GM23248 (cell line): ENCODE results near the gene URAD. TPM values are rescaled to one million over a fixed set of nuclear protein-coding genes. Genes with fewer than 3 reads are reported as not detected.

Source experiments
- DNase-seq: peaks from one replicate; pipeline ENCODE4 v3.0.0-alpha.2; 2015
- H2AFZ ChIP-seq: fragments of 200-600 bp; sonication (generic); 2 replicates; pipeline ENCODE4 v1.6.1; 2016; ENCODE audit warnings: antibody characterized with exemption
- H3F3A ChIP-seq: fragments of 200-600 bp; sonication (generic); 2 replicates; pipeline ENCODE4 v1.6.1; 2016; ENCODE audit warnings: mild to moderate bottlenecking, antibody characterized with exemption, mixed run types; ENCODE audit not compliant: insufficient read depth
- H3K27ac ChIP-seq: fragments of 200-600 bp; sonication (generic); 2 replicates; pipeline ENCODE4 v1.5.1; 2016; ENCODE audit warnings: mild to moderate bottlenecking
- H3K27me3 ChIP-seq: fragments of 200-600 bp; sonication (generic); replicated peaks from 2 replicates; pipeline ENCODE4 v1.6.1; 2016; ENCODE audit warnings: mild to moderate bottlenecking; ENCODE audit not compliant: insufficient read depth
- H3K36me3 ChIP-seq: fragments of 200-600 bp; sonication (generic); 2 replicates; pipeline ENCODE4 v1.6.1; 2016; ENCODE audit warnings: low read depth, mild to moderate bottlenecking
- H3K4me1 ChIP-seq: fragments of 200-600 bp; sonication (generic); 2 replicates; pipeline ENCODE4 v1.6.1; 2016; ENCODE audit warnings: mild to moderate bottlenecking; ENCODE audit not compliant: insufficient read depth
- H3K4me2 ChIP-seq: fragments of 200-600 bp; sonication (generic); one replicate; pipeline ENCODE4 v1.6.1; 2016; ENCODE audit warnings: mild to moderate bottlenecking; ENCODE audit not compliant: unreplicated experiment
- H3K4me3 ChIP-seq: fragments of 200-600 bp; sonication (generic); 2 replicates; pipeline ENCODE4 v1.5.1; 2016; ENCODE audit warnings: mild to moderate bottlenecking
- H3K79me2 ChIP-seq: fragments of 200-600 bp; sonication (generic); 2 replicates; pipeline ENCODE4 v1.6.1; 2016; ENCODE audit warnings: mild to moderate bottlenecking; ENCODE audit not compliant: insufficient read depth
- H3K9ac ChIP-seq: fragments of 200-600 bp; sonication (generic); 2 replicates; pipeline ENCODE4 v1.6.1; 2016; ENCODE audit warnings: mild to moderate bottlenecking
- H3K9me2 ChIP-seq: fragments of 200-600 bp; sonication (generic); 2 replicates; pipeline ENCODE4 v1.6.1; 2016; ENCODE audit warnings: mixed run types, mild to moderate bottlenecking, moderate library complexity; ENCODE audit not compliant: insufficient read depth
- H3K9me3 ChIP-seq: fragments of 200-600 bp; sonication (generic); one replicate; pipeline ENCODE4 v1.6.1; 2017; ENCODE audit warnings: low read depth
- H4K20me1 ChIP-seq: fragments of 200-600 bp; sonication (generic); 2 replicates; pipeline ENCODE4 v1.6.0; 2016; ENCODE audit not compliant: insufficient read depth
- EZH2 ChIP-seq: fragments of 200-600 bp; sonication (generic); IDR thresholded peaks from 2 replicates; pipeline ENCODE4 v1.6.1; 2018; ENCODE audit warnings: antibody characterized with exemption, mild to moderate bottlenecking; ENCODE audit not compliant: insufficient read depth, poor library complexity, severe bottlenecking
- EZH2phosphoT487 ChIP-seq: fragments of 200-600 bp; sonication (generic); IDR thresholded peaks from 2 replicates; pipeline ENCODE4 v1.6.1; 2018; ENCODE audit warnings: antibody characterized with exemption, moderate library complexity, mild to moderate bottlenecking, low read depth; ENCODE audit not compliant: insufficient read depth
- WGBS, 2 experiments: methylation state at CpG; one replicate each; pipeline ENCODE4 v1.1.6; 2015 to 2017; ENCODE audit warnings: low lambda C conversion rate in 2 of 2, low coverage in 1 of 2; ENCODE audit errors: missing lambda C conversion rate in 2 of 2; 5-methylcytosine and 5-hydroxymethylcytosine counted together
- in situ Hi-C: fragments of 300-500 bp; cut with MboI; formaldehyde crosslinking; loops from 2 replicates; pipeline ENCODE4 v1.15.0; 2020
- polyA plus RNA-seq: library from polyadenylated mRNA; unstranded; fragments of >200 nt; fragmentation: Nextera tagmentation; extraction: Ambion mirVana; gene quantifications from 2 replicates; pipeline ENCODE4 v1.2.1, GENCODE V29; 2016
- total RNA-seq: library from RNA; depleted of rRNA; stranded (reverse); fragments of >200 nt; shearing (Covaris generic); gene quantifications from 2 replicates; pipeline ENCODE4 v1.2.3, GENCODE V29; 2014

URAD gene
- total and polyA plus RNA-seq, 2 experiments from 2014 or later = not detected

DNA sequence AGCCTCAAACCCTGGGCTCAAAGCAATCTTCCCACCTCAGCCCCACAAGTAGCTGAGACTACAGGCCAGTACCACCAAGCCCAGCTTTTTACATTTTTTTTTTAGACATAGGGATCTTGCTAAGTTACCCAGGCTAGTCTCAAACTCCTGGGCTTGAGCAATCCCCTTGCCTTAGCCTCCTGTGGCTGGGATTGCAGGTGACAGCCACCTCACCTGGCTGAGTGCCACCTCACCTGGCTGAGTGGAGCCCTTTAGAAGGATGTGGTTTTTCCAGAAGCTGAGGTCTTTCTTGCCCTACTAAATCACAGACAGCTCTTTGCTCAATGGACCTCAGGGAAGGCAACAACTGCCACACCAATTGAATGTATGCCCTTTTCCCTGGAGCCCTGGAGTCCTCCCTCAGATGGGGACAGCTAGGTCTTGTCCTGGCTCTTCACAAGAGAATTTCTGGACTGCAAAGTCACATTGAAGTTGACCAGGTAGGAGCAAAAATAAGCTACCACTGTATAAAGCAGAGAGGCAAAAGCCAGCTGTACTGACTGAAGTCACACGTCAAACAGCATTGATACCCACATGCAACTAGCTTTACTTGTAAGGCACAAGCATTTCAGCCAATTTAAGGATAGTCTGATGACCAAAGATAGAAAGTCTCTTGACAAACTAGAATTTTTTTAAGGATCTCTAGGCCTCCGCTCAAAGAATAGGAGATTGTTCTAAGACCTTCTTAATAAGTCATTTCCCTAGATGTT is 54.7 kb downstream of the URAD start:
- H3F3A ChIP-seq = no peaks in the 10 kb centered on the region
- H3K27me3 ChIP-seq = peaks cover 35% of the 10 kb centered on the region
- WGBS, 2 experiments = 46 to 49% methylated on average over 2 of the region's 2 CpGs
- no peak for TF ChIP-seq EZH2phosphoT487
- TF ChIP-seq EZH2 = no peak
- H3K4me1 ChIP-seq = no peaks in the 10 kb centered on the region
- no peaks in the 10 kb centered on the region for H4K20me1 ChIP-seq
- H3K79me2 ChIP-seq = no peaks in the 10 kb centered on the region
- no peak overlapping the region for H3K9ac ChIP-seq
- no peak overlapping the region for H3K4me3 ChIP-seq
- H3K36me3 ChIP-seq = no peaks in the 10 kb centered on the region
- no peaks in the 10 kb centered on the region for H3K9me3 ChIP-seq
- H3K4me2 ChIP-seq = no peak overlapping the region
- H3K9me2 ChIP-seq = no peaks in the 10 kb centered on the region
- no peak overlapping the region for H3K27ac ChIP-seq
- DNase-seq = no peak
- in situ Hi-C loops = no loop called here
- no peak overlapping the region for H2AFZ ChIP-seq

DNA sequence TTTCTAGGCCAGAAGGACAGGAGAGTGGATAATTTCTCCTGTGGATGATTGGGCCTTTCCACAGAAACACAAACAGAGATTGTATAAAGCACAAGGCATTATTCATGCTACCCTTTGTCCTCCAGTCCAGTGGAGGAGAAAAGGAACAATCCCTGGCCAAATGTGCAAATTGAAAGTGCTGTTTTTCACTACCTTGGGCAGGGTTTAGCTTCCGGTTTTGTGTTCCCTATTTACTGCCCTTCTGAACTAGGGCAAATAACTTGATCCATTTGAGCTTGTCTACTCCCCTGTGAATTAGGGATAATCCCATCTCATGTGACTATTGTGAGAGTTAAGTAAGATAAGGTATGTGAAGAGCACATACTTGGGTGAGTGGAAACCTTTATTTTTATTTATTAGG is 55.4 kb downstream of the URAD start:
- Histone ChIP-seq H3K79me2 (no peaks in the 10 kb centered on the region), H3K4me3 (no peak overlapping the region), H3K9me2 (no peaks in the 10 kb centered on the region), H4K20me1 (no peaks in the 10 kb centered on the region), H3K9ac (no peak overlapping the region), H3K27ac (no peak overlapping the region), H3K9me3 (no peaks in the 10 kb centered on the region), H3K36me3 (no peaks in the 10 kb centered on the region), H3K27me3 (peaks cover 41% of the 10 kb centered on the region), H3F3A (no peaks in the 10 kb centered on the region), H3K4me2 (no peak overlapping the region), H3K4me1 (no peaks in the 10 kb centered on the region), H2AFZ (no peak overlapping the region)
- in situ Hi-C loops = no loop called here
- 26 to 35% methylated on average over 1 of the region's 1 CpG for WGBS, 2 experiments
- TF ChIP-seq EZH2 (no peak), EZH2phosphoT487 (no peak)
- no peak for DNase-seq

DNA sequence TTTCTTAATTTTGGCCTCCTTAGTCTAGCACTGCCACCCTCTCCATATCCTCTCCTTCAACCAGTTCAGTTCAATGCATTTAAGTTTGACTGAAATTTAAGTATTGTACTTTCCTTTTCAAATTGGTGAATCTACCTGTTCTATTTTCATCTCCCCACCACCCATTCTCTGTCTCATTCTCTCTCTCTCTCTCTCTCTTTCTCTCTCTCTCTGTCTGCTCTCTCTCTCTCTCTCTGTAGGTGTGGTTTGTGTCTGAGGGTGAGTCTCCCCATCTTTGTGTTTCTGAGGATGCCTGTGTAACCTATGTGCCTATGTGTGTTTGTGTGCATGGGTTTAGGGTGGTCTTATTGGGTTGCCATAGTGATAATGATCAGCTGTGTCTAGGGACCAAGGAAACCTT is 58.6 kb downstream of the URAD start:
- H3K4me2 ChIP-seq = no peak overlapping the region
- TF ChIP-seq EZH2phosphoT487 (no peak), EZH2 (no peak)
- no peaks in the 10 kb centered on the region for H3K9me2 ChIP-seq
- H3K36me3 ChIP-seq = no peaks in the 10 kb centered on the region
- H3K27me3 ChIP-seq = peaks cover 74% of the 10 kb centered on the region
- H2AFZ ChIP-seq = no peak overlapping the region
- H3K9ac ChIP-seq = no peak overlapping the region
- DNase-seq = no peak
- no peaks in the 10 kb centered on the region for H3K9me3 ChIP-seq
- H3K27ac ChIP-seq = no peak overlapping the region
- H3K4me3 ChIP-seq = no peak overlapping the region
- in situ Hi-C loops = no loop called here
- no peaks in the 10 kb centered on the region for H3K79me2 ChIP-seq
- no peaks in the 10 kb centered on the region for H4K20me1 ChIP-seq
- H3F3A ChIP-seq = no peaks in the 10 kb centered on the region
- no peaks in the 10 kb centered on the region for H3K4me1 ChIP-seq

DNA sequence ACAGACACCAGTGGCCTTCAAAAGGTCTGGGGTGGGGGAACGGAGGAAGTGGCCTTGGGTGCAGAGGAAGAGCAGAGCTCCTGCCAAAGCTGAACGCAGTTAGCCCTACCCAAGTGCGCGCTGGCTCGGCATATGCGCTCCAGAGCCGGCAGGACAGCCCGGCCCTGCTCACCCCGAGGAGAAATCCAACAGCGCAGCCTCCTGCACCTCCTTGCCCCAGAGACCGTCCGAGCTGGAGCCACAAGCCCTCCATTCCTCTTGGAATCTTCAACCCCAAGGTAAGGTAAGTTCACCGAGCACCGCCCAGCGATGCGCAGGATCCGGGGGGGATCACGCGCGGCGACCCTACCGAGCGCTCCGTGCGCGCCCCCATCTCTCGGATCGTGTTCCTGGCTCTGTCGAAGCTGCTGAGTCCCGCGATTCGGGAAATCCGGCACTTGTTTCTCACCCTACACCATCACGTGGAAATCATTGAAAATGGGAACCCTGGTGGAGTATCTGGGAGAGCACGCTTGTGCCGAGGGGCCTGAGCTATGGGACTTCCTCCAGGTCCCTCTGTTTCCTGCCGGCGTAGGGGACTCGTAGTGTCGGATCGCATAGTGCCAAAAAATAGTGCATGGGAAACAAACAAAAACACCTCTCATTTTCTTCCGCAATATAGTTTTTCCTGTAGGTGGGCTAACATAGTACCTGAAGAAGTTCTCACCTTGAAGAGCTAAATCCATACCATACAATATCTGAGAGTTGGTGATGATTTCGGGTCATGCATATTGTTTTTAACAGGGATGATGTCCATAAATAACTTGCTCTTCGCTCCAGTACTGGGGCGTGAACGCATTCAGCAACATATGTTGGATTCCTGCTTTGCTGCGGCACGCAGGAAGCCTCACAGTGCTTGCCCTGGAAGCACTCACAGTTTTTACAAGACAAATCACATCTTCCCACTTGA is 59.4 kb downstream of the URAD start:
- Histone ChIP-seq H3K36me3 (no peaks in the 10 kb centered on the region), H4K20me1 (no peaks in the 10 kb centered on the region), H3K9me3 (no peaks in the 10 kb centered on the region), H2AFZ (no peak overlapping the region), H3K9ac (no peak overlapping the region), H3K9me2 (no peaks in the 10 kb centered on the region), H3F3A (no peaks in the 10 kb centered on the region), H3K4me2 (no peak overlapping the region), H3K4me1 (no peaks in the 10 kb centered on the region), H3K27me3 (peaks cover 81% of the 10 kb centered on the region), H3K27ac (no peak overlapping the region), H3K4me3 (no peak overlapping the region), H3K79me2 (no peaks in the 10 kb centered on the region)
- WGBS, 2 experiments = 4% methylated on average over 42 to 48 of the region's 48 CpGs
- no peak for DNase-seq
- in situ Hi-C loops = no loop called here
- TF ChIP-seq EZH2phosphoT487 (no peak), EZH2 (no peak)
